GM12875 (cell line): ENCODE data around the gene PLEKHA5.

Experiments used
- H3K4me3 ChIP-seq: one replicate; pipeline ENCODE4 v1.5.1; 2011; ENCODE audit warnings: low read depth, low read length, control low read depth
- TF ChIP-seq, protein P1 (sequence below): IDR thresholded peaks from 2 replicates; pipeline ENCODE4 v1.5.1; 2011; ENCODE audit warnings: low read depth, mild to moderate bottlenecking, control low read depth, inconsistent platforms, low read length, moderate library complexity, borderline replicate concordance; ENCODE audit not compliant: insufficient read depth

PLEKHA5 gene

DNA sequence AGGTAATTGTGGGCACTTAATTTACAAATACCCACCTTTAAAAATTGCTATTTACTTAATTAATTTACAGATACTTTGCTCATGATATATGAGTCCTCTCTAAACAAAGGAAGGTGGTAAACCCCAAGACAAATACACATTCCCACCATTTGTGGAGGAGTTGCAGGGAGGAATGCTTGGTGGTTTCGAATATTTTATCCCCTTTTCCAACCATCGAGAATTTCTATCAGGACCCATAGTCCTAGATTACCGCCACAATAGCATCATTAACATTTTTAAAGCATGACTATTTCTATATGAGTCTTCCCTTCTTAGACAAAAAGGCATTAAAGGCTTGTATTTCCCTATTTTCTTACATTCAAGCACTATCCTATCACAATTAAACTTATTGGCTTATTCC is 34.2 kb upstream of the PLEKHA5 start:
- no peak overlapping the region for H3K4me3 ChIP-seq
- TF ChIP-seq, protein P1, sequence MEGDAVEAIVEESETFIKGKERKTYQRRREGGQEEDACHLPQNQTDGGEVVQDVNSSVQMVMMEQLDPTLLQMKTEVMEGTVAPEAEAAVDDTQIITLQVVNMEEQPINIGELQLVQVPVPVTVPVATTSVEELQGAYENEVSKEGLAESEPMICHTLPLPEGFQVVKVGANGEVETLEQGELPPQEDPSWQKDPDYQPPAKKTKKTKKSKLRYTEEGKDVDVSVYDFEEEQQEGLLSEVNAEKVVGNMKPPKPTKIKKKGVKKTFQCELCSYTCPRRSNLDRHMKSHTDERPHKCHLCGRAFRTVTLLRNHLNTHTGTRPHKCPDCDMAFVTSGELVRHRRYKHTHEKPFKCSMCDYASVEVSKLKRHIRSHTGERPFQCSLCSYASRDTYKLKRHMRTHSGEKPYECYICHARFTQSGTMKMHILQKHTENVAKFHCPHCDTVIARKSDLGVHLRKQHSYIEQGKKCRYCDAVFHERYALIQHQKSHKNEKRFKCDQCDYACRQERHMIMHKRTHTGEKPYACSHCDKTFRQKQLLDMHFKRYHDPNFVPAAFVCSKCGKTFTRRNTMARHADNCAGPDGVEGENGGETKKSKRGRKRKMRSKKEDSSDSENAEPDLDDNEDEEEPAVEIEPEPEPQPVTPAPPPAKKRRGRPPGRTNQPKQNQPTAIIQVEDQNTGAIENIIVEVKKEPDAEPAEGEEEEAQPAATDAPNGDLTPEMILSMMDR, result no peak

DNA sequence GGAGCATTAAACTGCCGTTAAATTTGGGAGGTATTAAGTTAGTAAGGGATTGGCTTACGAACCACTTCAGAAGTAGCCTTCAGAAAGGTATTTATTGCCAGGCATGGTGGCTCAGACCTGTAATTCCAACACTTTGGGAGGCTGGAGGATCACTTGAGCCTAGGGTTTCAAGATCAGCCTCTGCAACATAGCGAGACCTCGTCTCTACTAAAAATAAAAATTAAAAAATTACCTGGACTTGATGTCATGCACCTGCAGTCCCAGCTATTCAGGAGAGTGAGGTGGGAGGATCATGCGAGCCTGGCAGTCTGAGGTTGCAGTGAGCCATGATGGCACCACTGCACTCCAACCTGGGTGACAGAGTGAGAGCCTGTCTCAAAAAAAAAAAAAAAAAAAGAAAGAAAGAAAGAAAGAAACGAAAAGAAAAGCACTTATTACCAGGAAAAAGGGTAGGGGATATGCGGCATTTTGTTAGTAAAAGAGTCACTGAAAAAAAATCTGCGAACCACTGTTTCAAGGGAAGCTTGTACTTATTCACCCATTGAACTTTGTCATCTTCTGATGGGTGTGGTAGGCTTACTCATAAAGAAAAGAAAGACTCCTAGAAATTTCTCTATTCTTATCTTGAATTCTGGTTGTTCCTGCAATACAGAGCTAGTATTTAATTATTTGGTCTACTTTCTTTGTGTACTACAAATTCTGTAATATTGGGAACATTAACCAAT is 33.6 kb upstream of the PLEKHA5 start:
- TF ChIP-seq, protein P1, result no peak
- no peak overlapping the region for H3K4me3 ChIP-seq

DNA sequence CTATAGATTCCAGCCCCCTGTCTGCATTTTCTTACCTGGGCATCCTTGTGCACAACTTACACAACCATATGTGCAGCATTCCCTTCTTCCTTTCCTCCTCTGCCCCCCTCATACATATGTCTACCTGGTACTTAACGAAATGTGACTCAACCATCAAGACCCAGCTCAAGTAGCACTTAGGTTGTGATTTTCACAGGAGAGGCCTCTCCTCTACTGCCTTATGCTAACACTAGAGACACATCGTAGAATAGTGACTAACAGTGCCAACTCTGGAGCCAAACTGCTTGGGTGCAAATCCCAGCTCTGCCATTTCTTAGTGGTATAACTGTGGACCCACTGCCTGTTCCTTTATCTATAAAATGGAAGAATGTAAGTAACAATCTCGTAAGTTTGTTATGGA is 24.1 kb upstream of the PLEKHA5 start:
- H3K4me3 ChIP-seq, result no peak overlapping the region

DNA sequence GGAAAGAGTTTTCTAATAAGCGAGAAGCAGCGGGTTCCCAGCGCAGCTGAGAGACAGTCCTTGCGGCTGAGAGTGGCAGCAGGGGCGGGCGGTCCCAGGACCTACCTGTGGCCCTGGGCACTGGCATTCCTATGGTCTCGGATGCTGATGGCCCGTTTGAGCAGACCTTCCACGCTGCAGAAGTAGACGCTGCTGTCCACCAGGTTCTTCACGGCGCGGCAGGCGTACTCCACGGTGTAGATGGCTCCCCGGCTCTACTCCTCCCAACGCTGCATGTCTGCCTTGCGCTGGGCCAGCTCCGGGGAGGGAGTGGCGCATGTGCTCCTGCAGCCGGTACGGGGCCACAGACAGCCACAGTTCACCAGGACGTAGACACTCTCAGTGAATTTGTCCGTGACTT is 21.8 kb upstream of the PLEKHA5 start:
- TF ChIP-seq, protein P1, result no peak
- H3K4me3 ChIP-seq, result no peak overlapping the region

More for the DNA sequence above, 24.1 kb upstream of the PLEKHA5 start:
- TF ChIP-seq, protein P1, result no peak

DNA sequence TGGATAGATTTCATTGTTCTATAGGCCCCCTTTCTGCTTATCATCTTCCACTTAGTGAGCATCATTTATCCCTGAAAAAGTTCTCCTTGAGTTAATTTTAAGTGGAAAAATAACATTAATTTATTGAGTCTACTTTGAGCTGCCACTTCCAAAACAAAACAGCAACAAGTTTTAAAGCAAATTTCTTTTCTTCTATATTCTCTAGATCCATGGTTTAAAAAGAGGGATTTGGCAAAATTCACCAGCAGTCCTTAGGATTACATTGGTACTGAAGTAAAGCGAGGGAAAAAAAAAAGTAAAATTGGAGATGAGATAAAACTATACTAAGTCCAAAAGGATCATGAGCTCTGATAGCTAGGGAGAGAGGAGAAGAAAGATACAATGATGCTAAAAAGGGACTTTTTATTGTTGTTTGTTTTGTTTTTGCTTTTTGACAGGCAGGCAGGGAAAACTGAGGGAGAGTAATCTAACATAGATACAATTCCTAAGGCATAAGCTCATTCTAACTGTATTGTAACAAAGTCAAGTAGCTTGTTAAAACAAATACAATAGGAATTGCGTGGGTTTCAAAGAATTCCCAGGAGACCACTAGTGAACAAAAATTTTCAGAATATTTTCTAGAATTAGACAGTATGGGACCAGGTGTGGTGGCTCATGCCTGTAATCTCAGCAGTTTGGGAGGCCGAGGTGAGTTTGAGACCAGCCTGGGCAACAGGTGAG is 19.2 kb upstream of the PLEKHA5 start:
- TF ChIP-seq, protein P1, result no peak

DNA sequence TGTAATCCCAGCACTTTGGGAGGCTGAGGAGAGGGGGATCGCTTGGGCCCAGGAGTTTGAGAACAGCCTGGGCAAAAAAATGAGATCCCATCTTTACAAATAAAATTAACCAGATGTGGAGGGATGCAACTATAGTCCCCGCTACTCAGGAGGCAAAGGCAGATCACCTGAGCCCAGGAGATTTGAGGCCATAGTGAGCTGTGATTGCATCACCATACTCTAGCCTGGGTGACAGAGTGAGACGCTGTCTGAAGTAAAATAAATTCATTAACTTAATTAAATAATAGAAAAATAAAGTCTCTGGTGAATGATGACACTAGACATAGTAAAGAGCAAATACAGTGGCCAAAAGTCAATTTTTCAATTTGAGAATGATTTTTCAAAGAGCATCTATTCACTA is 16.1 kb upstream of the PLEKHA5 start:
- H3K4me3 ChIP-seq, result no peak overlapping the region
- TF ChIP-seq, protein P1, result no peak

More for the DNA sequence above, 19.2 kb upstream of the PLEKHA5 start:
- H3K4me3 ChIP-seq, result no peak overlapping the region

DNA sequence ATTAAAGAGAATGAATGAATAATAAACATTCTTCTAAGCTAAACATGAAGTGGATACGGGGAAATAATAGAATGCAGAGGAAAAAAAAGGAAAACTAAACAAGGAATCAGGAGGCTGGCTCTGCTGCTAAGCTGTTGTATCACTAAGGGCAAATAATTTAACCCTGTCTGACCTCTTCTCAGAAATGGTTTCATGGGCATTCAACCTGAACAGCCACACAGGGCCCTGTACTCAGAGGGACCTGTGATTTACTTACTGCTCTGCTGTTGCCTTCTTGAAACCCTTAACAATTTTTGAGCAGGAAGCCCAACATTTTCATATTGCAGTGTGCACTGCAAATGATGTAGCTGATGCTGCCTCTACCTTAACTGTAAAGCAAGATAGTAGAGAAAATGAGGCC is 14.2 kb upstream of the PLEKHA5 start:
- TF ChIP-seq, protein P1, result no peak
- H3K4me3 ChIP-seq, result no peak overlapping the region
